MG63 (cell line): ENCODE results near the gene GPR55. TPM values are rescaled to one million over a fixed set of nuclear protein-coding genes. Genes with fewer than 3 reads are reported as not detected.
"Not testable (repeated sequence)": the region's sequence is repeated elsewhere in the genome, so short reads cannot be mapped to it uniquely, and the experiment has no call there.

Source experiments
- DNase-seq: peaks from one replicate; pipeline ENCODE4 v3.0.0-alpha.2; 2020
- H3K27me3 ChIP-seq: fragments of 250-450 bp; sonication (Bioruptor Pico); 2 replicates; pipeline ENCODE4 v1.5.1; 2020; ENCODE audit warnings: mild to moderate bottlenecking, moderate library complexity
- H3K36me3 ChIP-seq: fragments of 250-450 bp; sonication (Bioruptor Pico); 2 replicates; pipeline ENCODE4 v1.5.1; 2020; ENCODE audit warnings: mild to moderate bottlenecking, moderate library complexity
- H3K4me3 ChIP-seq: fragments of 250-450 bp; sonication (Bioruptor Pico); 2 replicates; pipeline ENCODE4 v1.5.1; 2020; ENCODE audit warnings: mild to moderate bottlenecking, moderate library complexity
- H3K9me3 ChIP-seq: fragments of 250-450 bp; sonication (Bioruptor Pico); 2 replicates; pipeline ENCODE4 v1.5.1; 2020; ENCODE audit warnings: mild to moderate bottlenecking, moderate library complexity
- total RNA-seq: library from RNA; depleted of rRNA; stranded (reverse); fragments of >200 nt; shearing (Covaris generic); gene quantifications from 2 replicates; pipeline ENCODE4 v1.2.3, GENCODE V29; 2014; ENCODE audit warnings: low replicate concordance; rRNA removed

The GPR55 gene, protein sequence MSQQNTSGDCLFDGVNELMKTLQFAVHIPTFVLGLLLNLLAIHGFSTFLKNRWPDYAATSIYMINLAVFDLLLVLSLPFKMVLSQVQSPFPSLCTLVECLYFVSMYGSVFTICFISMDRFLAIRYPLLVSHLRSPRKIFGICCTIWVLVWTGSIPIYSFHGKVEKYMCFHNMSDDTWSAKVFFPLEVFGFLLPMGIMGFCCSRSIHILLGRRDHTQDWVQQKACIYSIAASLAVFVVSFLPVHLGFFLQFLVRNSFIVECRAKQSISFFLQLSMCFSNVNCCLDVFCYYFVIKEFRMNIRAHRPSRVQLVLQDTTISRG
- total RNA-seq: not detected in 2 replicates

GRCh38 chr2:230924470-230925341, at the start of gene GPR55:
TSS of gene GPR55 (minus strand) at chr2:230925242. CDS start at chr2:230910962, 14,280 bp downstream.
- no peak within 1 kb of the TSS for H3K4me3 ChIP-seq
- DNase-seq: no peak
- H3K9me3 ChIP-seq: no peaks in the 10 kb centered on the region
- H3K27me3 ChIP-seq: peaks cover 6% of the 10 kb centered on the region; the same call in 1 of the 2 replicates
- H3K36me3 ChIP-seq: no peaks in the 10 kb centered on the region

DNA sequence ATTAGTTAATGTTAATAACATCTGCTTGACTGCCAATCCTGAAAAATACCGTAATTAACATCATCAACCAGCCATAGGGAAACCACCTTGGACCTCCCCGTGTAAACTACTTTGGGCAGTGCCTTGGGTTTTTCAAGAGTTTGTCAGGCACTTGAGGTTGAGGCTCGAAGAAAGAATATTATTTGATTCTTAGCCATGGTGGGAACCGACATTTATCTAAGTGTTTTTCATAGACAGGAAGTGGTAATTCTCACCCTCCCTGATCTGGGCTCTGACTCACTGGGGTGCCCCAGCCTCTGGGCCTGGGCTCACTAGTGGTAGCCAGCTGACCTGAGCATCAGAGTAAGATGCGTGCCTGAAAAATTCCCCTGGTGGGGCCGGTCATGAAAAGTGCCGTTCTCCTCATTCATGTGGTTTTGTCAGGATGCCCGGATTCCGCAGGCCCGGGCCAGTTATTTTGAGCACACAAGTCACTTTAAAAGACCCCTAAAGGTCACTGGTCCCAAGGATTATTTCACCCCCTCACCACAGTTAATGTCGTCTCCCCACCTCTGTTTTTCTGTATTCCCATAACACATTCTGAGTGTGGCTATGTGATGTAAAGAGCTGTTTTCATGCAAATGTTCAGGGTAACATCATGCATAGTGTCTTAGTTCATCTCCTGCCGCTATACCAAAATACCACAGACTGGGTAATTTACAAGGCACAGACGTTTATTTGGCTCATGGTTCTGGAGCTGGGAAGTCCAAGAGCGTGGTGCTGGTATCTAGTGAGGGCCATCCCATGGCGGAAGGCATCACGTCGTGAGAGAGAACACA, 49.3 kb upstream of the GPR55 start:
- peak; percentile 69 for DNase-seq
- Histone ChIP-seq H3K4me3 (no peak overlapping the region), H3K9me3 (no peaks in the 10 kb centered on the region), H3K27me3 (no peaks in the 10 kb centered on the region), H3K36me3 (no peaks in the 10 kb centered on the region)

GRCh38 chr2:230972046-230972445, 47.0 kb upstream of the GPR55 start:
- Histone ChIP-seq H3K9me3 (no peaks in the 10 kb centered on the region), H3K4me3 (no peak overlapping the region), H3K36me3 (no peaks in the 10 kb centered on the region), H3K27me3 (no peaks in the 10 kb centered on the region)
- DNase-seq: no peak

- no peaks in the 10 kb centered on the region for H3K27me3 ChIP-seq
- H3K36me3 ChIP-seq: no peaks in the 10 kb centered on the region
- H3K4me3 ChIP-seq: no peak overlapping the region
- DNase-seq: no peak
- no peaks in the 10 kb centered on the region for H3K9me3 ChIP-seq
Observed at GRCh38 chr2:230969659-230970015, 44.6 kb upstream of the GPR55 start.

DNA sequence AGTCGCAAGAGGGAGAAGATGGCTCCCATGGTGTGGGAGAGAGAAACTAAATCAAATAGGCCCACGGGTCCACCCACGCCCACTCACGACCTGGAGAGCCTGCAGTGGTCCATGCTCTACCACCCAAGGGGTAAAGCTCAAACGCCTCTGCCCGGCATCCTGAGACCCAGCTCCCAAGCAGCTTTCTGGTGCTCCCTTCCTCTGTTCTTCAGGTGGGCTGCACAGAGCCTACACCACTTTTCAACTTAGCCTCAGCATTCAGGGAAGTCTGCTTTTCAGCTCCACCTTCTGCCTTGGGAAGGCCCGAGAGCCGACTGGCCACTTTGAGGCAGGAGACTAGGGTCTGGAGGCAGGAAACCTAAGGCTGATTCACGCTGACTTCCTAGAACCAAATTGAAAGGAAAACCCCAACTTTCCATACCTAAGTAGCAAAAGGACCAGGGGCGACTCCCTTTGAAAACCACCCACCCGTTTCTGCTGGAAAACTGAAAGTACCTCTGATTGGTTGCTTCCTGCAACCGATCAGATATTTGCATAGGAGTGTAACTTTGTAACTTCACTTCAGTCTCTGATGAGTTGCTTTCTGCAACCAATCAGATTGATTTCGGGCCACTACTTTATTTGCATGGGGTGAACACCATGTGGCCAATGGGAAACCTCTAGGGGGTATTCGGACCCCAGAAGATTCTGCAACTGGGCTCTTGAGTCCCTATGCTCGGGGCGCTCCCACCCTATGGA, 44.0 kb upstream of the GPR55 start:
- Histone ChIP-seq H3K4me3 (no peak overlapping the region), H3K9me3 (no peaks in the 10 kb centered on the region), H3K36me3 (no peaks in the 10 kb centered on the region), H3K27me3 (no peaks in the 10 kb centered on the region)
- no peak for DNase-seq

DNA sequence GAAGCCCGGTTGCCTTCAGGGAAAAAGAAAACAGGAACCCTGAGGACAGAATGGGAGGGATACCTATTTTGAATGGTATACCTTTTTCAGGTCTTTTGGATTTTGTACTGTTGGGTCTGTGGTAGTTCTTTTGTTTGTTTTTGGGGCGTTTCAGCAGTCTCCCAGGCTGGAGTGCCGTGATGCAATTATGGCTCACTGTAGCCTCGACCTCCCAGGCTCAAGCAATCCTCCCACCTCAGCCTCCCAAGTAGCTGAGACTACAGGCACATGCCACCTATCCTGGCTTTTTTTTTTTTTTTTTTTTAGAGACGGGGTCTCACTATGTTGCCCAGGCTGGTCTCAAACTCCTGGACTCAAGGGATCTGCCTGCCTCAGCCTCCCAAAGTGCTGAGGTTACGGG, 43.3 kb upstream of the GPR55 start:
- not testable (repeated sequence) for H3K36me3 ChIP-seq, H3K9me3 ChIP-seq, DNase-seq, H3K4me3 ChIP-seq, H3K27me3 ChIP-seq

DNA sequence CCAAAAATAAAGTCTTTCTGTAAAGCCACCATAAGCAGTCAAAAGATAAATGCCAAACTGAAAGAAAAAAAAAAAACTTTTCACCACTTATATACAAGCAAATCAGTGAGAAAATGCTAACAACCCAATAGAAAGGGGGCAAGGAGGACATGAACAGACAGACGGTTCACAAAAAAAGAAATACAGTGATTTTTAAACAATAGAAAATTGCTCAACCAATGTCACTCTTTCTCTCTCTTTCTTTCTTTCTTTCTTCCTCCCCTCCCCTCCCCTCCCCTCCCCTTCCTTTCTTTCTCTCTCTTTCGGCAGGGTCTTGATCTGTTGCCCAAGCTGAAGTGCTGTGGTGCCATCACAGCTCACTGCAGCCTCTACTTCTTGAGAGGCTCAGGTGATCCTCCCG, 42.1 kb upstream of the GPR55 start:
- Histone ChIP-seq H3K9me3 (no peaks in the 10 kb centered on the region), H3K27me3 (no peaks in the 10 kb centered on the region), H3K36me3 (no peaks in the 10 kb centered on the region), H3K4me3 (no peak overlapping the region)
- no peak for DNase-seq

DNA sequence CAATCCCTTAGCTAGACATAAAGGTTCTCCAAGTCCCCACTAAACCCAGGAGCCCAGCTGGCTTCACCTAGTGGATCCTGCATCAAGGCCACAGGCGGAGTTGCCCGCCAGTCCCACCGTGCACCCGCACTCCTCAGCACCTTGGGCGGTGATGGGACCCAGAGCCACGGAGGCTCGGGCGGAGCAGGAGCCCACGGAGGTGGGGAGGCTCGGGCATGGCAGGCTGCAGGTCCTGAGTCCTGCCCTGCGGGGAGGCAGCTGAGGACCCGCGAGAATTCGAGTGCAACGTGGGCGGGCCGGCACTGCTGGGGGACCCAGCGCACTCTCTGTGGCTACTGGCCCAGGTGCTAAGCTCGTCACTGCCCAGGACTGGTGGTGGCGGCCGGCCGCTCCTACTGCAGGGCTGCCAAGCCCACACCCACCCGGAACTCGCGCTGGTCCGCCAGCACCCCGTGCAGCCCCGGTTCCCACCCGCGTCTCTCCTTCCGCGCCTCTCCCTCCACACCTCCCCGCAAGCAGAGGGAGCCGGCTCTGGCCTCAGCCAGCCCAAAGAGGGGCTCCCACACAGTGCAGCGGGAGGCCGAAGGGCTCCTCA, 39.2 kb upstream of the GPR55 start:
- no peaks in the 10 kb centered on the region for H3K36me3 ChIP-seq
- H3K9me3 ChIP-seq: no peaks in the 10 kb centered on the region
- no peak overlapping the region for H3K4me3 ChIP-seq
- no peaks in the 10 kb centered on the region for H3K27me3 ChIP-seq
- DNase-seq: no peak

GRCh38 chr2:230961091-230961491, 36.0 kb upstream of the GPR55 start:
- DNase-seq: no peak
- no peak overlapping the region for H3K4me3 ChIP-seq

DNA sequence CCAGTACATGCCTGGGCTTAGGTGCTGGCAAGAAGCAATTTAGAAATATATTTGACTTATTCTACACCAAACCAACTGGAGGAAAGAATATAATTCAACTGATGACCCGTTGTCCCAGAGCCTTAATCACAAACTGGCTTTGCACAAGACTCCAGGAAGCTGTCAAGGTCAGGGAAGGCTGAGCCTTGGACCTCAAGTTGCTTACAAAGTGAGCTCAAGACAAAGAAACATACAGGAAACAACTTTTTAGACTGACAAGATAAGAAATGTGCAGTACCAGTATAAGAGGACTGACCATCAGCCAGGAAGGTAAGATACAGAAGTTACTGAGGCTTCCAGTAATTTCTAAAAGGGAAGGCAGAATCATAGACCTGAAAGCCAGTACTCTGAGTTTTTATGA, 35.0 kb upstream of the GPR55 start:
- no peaks in the 10 kb centered on the region for H3K9me3 ChIP-seq
- peaks cover 5% of the 10 kb centered on the region for H3K27me3 ChIP-seq
- no peaks in the 10 kb centered on the region for H3K36me3 ChIP-seq
- no peak overlapping the region for H3K4me3 ChIP-seq
- no peak for DNase-seq

More at GRCh38 chr2:230961091-230961491, 36.0 kb upstream of the GPR55 start:
- Histone ChIP-seq H3K9me3 (no peaks in the 10 kb centered on the region), H3K27me3 (peaks cover 5% of the 10 kb centered on the region), H3K36me3 (no peaks in the 10 kb centered on the region)

GRCh38 chr2:230958820-230959756, 34.0 kb upstream of the GPR55 start:
- no peak overlapping the region for H3K4me3 ChIP-seq
- H3K27me3 ChIP-seq: peaks cover 5% of the 10 kb centered on the region
- no peaks in the 10 kb centered on the region for H3K9me3 ChIP-seq
- H3K36me3 ChIP-seq: no peaks in the 10 kb centered on the region
- no peak for DNase-seq

GRCh38 chr2:230957756-230958391, 32.8 kb upstream of the GPR55 start:
- Histone ChIP-seq H3K4me3 (peak overlapping the region; percentile 45), H3K36me3 (no peaks in the 10 kb centered on the region), H3K9me3 (no peaks in the 10 kb centered on the region), H3K27me3 (peaks cover 5% of the 10 kb centered on the region)
- no peak for DNase-seq

DNA sequence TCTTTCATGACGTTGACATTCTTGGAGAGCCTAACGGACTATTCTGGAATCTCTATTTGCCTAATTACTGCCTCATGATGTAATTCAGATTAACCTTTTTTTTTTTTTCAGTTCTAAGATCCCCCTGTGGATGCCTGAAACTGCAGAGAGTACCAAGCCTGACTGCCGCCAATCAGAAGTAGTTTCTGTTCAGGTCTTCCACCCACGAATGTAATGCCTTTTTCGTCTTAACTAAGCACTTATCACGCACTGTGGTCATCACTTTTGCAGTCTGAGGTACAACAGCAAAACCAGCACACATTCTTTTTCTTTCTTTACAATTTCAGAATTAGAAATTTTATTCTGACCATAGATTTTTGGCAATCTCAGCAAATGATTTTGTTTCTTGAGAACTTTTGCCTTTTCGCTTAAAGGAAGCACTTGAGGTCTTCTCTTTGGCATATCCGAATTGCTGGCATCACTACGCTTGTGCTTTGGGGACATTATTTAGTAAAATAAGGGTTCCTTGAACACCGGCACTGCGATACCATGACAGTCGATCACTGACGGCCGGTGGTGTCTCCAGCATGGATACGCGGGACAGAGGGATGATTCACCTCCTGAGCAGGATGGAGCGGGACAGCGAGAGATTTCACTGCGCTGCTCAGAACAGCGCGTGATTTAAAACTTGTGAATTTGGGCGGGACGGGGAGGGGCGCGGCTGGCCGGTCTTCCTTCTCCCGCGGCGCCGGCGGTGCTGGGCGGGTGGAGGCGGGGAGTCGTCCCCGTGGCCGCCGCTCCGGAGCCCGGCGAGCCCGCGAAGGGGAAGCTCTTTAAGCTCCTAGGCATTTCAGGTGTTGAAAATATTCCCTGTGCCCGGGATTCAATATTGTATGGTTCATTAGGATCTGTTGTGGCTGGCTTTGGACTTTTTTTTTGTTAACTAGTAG, 32.0 kb upstream of the GPR55 start:
- Histone ChIP-seq H3K27me3 (peaks cover 5% of the 10 kb centered on the region), H3K4me3 (peak overlapping the region; percentile 45), H3K9me3 (no peaks in the 10 kb centered on the region), H3K36me3 (no peaks in the 10 kb centered on the region)
- DNase-seq: peak; percentile 81
